Purkinje cell (primary cell): ENCODE results near the gene CBLIF. TPM values are rescaled to one million over a fixed set of nuclear protein-coding genes. Genes with fewer than 3 reads are reported as not detected.

ENCODE experiments used
- polyA plus RNA-seq: library from polyadenylated mRNA; unstranded; fragments of >200 nt; fragmentation: Nextera tagmentation; gene quantifications from 2 replicates; pipeline ENCODE4 v1.2.1, GENCODE V29; 2014

CBLIF gene
- not detected in 2 replicates for polyA plus RNA-seq

DNA sequence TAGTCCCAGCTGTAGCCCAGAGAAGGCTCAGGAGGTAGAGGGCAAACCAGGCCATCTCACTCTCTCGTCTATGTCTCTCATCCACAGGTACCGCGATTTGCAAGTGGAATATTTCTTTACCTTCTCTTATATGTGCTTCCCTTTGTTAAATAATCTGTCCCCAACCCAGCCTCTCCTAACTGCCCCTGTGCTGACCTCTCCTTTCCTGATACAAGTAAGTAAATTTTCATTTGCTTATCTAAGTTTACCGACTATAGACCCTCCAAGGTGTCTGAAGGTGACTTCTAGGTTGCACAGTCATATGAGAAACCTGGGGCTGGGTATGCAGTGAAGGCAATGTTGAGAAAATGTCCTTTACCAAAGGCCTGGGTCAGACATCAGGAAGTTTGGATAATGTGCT, at the start of gene CBLIF:
Gene CBLIF, minus strand, starts transcription at position 101 of the 400 bp plus-strand sequence. Its CDS starts 46 bp downstream, at position 55.

DNA sequence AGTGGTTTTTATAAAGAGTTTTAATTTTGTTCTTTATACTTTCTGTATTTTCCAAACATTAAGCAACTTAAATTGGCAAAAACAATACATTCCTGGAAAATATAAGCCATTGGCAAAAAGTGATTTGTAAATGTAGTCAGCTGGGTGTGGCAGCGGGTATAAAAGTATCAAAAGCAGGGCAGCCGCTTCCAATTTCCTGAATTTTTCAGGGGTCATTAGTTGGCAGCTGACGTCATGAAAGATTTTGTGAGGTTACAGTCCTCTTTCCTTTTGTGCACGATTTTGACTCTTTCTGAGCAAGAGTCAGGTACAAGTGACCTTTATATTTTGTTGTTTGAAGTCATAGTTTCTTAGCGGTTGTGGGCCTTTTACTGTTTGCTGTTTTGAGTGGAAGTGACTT, 33.3 kb upstream of the CBLIF start, which contains the start of gene OOSP3:
Gene OOSP3, plus strand, starts transcription at position 208 of the 400 bp plus-strand sequence. Its CDS starts 27 bp downstream, at position 235.

DNA sequence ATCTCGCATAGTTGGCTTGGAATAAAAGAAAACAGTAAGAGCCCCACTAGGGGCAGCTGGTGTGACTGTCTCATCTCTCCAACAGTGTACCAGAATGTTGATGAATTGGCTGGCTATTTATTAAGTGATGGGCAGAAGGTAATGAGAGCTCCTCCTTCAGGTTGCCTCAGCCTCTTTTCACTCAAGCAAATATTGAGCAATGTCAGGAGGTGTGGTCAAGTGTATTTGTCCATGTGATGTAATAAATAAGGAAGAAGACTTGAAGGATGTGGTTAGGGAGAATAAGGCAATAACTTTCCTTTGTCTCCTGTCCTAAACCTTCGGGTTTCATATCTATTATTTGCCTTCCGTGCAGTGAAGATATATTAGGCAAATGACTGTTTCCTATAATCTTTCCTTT, 21.1 kb upstream of the CBLIF start, which contains the start of gene TCN1:
Gene TCN1, minus strand, starts transcription at position 91 of the 400 bp plus-strand sequence. Its CDS starts 17 bp downstream, at position 74.

DNA sequence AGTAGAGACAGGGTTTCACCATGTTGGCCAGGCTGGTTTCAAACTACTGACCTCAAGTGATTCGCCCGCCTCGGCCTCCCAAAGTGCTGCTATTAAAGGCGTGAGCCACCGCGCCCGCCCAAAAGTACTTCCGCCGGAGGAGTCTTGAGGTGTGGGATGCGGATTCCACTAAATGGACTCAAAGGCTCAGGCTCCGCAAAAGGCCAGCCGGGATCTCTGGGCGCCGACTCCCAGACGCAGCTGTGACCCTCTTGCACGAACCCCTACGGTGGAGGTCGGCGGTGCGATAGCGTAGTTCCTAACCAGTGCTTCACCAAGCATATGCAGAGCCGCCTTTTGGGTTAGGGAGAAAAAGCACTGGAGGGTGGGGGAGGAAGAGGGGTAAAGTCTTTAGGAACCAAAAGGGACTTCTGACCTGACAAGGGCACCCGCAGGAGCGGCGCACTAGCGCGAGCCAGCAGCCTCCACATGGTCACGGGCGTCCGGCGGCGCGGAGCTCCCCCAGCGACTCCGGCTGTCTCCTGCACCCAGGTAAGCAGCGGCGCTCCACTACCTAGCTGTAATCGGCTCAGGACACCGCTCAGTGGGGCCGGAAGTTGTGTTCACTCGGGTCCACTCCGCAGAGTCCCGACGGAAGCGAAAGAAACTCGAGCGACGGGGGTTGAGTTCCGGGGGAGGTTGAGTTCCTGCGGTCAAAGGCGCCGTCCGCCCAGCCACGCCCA, 34.9 kb downstream of the CBLIF start, which contains the start of gene MRPL16:
Gene MRPL16, minus strand, starts transcription at position 590 of the 722 bp plus-strand sequence. Its CDS starts 120 bp downstream, at position 470.

Other genes starting within 250 kb of the CBLIF start
- 12.5 and 14.9 TPM in 2 replicates for gene OSBP, start 229.7 kb downstream of the CBLIF start, polyA plus RNA-seq
- gene PATL1, start 176.5 kb downstream of the CBLIF start, polyA plus RNA-seq: 1.9 and 4.1 TPM in 2 replicates
- not detected in 2 replicates for gene OR10V1, start 131.7 kb downstream of the CBLIF start, polyA plus RNA-seq
- gene STX3, start 90.1 kb downstream of the CBLIF start, polyA plus RNA-seq: 2.2 and 4.2 TPM in 2 replicates
- gene MRPL16, start 34.7 kb downstream of the CBLIF start, polyA plus RNA-seq: 50.7 and 55.6 TPM in 2 replicates
- not detected in 2 replicates for gene TCN1, start 21.0 kb upstream of the CBLIF start, polyA plus RNA-seq
- gene OOSP3, start 33.3 kb upstream of the CBLIF start, polyA plus RNA-seq: not detected in 2 replicates
- not detected in 2 replicates for gene OOSP1, start 92.9 kb upstream of the CBLIF start, polyA plus RNA-seq
- not detected in 2 replicates for gene OOSP4A, start 118.5 kb upstream of the CBLIF start, polyA plus RNA-seq
- not detected in 2 replicates for gene OOSP4B, start 171.7 kb upstream of the CBLIF start, polyA plus RNA-seq
- gene OOSP2, start 194.9 kb upstream of the CBLIF start, polyA plus RNA-seq: not detected in 2 replicates
- not detected in 2 replicates for gene MS4A3, start 211.2 kb upstream of the CBLIF start, polyA plus RNA-seq
- gene MS4A2, start 243.2 kb upstream of the CBLIF start, polyA plus RNA-seq: not detected in 2 replicates